Suprapubic skin (tissue), 4 donors: ENCODE results near the gene F3.

Source experiments
- CTCF ChIP-seq, 2 donors: fragments of 200-600 bp in 1 of 2; fragments of 450-650 bp in 1 of 2; sonication (generic) in 1 of 2; IDR thresholded peaks; one replicate each; pipeline ENCODE4 v1.5.1; 2016 to 2019; ENCODE audit warnings: antibody characterized with exemption in 2 of 2, mild to moderate bottlenecking in 1 of 2, moderate library complexity in 1 of 2
- EP300 ChIP-seq: sonication (generic); formaldehyde crosslinking; IDR thresholded peaks from one replicate; pipeline ENCODE4 v1.6.1; 2017; ENCODE audit warnings: antibody characterized with exemption
- POLR2A ChIP-seq, 2 donors: fragments of 450-650 bp; IDR thresholded peaks; one replicate each; pipeline ENCODE4 v1.6.1; 2017; ENCODE audit warnings: antibody characterized with exemption in 2 of 2, mild to moderate bottlenecking in 2 of 2, moderate library complexity in 2 of 2
- POLR2AphosphoS5 ChIP-seq, 3 donors: sonication (generic); formaldehyde crosslinking; IDR thresholded peaks; one replicate each; pipeline ENCODE4 v1.6.1; 2017; ENCODE audit warnings: antibody characterized with exemption in 3 of 3

- TF ChIP-seq CTCF (IDR thresholded peaks at IDR 0.05) (no peak), POLR2A (IDR thresholded peaks at IDR 0.05) (no peak), EP300 (no peak), POLR2AphosphoS5 (IDR thresholded peaks at IDR 0.05) (no peak)
These were observed 13.5 kb upstream of the F3 start for GRCh38 chr1:94555091-94555490.
